GM21447 (cell line): ENCODE data around the gene EP400.
A peak's percentile ranks its signal among the peaks of the same experiment; 100 is the strongest.
"Not testable (repeated sequence)": the region's sequence is repeated elsewhere in the genome, so short reads cannot be mapped to it uniquely, and the experiment has no call there.

Source experiments
- ATAC-seq: cut with Tn5 transposase; IDR thresholded peaks from one replicate; pipeline ENCODE4 v1.9.1; 2021; ENCODE audit not compliant: unreplicated experiment

EP400 gene

DNA sequence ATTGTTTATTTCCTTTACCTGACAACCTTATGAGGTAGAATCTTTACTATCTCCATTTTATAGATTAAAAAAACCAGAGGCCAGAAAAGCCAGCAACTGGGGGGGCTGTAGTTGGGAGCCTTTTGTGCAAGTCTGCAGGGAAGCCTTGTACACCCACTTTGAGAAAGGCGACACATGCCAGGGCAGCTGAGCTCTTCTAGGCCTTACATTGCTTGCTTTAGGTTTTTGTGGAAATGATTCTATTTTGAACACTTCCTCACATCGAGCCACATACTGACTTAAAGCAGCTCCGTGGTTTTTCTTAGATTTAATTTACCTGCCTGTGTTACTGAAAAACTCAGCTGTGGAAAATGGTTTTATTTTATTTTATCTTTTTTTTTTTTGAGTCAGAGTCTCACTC, 34.6 kb downstream of the EP400 start:
- ATAC-seq: no peak

DNA sequence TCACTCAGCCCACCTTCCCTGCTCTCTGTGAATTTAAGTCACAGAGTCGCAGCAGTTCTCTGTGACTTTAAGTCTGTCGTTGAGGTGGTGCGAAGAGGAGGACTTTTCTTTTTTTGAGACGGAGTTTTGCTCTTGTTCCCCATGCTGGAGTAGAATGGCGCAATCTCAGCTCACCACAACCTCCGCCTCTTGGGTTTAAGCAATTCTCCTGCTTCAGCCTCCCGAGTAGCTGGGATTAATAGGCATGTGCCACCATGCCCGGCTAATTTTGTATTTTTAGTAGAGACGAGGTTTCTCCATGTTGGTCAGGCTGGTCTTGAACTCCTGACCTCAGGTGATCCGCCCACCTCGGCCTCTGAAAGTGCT, 35.8 kb downstream of the EP400 start:
- not testable (repeated sequence) for ATAC-seq

DNA sequence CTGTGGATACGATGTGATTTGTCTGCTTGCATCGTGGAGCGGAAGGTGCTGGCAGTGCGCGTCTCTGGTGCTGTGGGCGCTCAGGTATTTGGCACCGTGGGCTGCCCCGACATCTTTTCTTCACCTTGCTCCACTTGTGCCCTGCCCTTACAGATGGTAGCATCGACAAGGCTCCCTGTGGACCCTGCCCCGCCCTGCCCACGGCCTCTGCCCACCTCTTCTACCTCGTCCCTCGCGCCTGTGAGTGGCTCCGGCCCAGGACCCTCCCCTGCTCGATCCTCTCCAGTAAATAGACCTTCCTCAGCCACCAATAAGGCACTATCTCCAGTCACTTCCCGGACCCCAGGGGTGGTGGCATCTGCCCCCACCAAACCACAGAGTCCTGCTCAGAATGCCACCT, 36.6 kb downstream of the EP400 start:
- ATAC-seq: no peak

DNA sequence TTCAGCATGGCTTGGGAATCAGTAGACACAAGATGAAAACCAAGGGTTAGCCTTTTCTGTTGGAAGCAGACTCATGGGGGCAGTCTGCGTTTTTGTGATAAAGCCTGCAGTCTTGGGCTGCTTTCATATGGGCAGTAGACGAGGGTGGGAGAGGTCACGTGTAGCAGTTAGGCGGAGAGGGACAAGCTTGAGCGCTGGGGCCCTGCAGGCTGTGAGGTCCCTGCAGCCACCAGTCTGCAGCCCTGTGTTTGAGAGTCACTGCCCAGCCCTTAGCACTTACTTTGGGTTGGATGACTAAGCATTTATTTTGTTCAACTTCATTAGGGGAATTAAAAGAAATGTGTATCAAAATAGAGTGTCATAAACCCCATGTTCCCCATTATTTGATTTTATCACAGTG, 37.2 kb downstream of the EP400 start:
- ATAC-seq: no peak

DNA sequence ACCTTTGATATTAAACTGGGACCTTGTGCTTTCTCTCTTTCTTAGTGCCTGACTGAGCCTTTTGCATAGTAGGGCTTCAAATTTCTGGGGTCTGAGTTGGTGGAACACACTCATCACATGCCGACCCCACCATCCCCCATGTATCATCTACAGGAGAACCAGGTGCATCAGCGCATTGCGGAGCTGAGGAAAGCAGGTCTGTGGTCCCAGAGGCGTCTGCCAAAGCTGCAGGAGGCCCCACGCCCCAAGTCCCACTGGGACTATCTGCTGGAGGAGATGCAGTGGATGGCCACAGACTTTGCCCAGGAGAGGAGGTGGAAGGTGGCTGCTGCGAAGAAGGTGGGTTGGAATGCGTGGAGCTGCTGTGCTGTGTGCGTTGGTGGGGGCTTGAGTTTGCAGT, 37.8 kb downstream of the EP400 start:
- no peak for ATAC-seq

DNA sequence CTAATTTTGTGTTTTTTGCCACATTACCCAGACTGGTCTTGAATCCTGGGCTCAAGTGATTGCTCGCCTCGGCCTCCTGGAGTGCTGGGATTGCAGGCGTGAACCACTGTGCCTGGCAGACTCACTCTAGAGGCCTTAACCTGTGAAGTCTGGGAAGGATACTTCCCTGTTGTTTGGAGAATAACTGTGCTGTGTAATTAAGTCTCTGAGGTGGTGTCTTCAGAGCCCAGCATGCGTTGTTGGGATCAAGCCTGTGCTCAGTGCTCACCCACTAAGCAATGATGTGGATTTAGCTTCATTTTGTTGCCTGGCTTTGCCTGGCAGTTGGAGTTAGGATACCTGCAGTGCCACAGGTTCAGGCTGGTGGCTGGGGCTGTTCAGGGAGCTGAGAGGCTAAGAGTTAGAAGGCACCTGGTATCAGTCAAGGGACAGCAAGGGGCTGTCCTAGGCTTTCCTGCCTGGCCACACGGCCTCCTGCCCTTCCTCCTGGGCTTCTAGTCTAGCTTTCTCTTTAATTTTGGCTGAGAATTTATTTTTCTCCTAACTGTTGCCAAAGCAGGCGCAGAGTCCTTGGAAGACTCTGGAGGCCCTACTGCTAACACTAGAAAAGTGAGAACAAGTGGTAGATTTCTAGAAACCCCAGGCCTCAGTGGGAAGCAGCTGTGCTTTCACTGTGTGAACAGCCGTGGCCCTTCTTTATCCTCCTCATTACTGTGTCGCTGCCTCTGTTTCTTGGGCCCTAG, 38.5 kb downstream of the EP400 start:
- ATAC-seq: no peak

DNA sequence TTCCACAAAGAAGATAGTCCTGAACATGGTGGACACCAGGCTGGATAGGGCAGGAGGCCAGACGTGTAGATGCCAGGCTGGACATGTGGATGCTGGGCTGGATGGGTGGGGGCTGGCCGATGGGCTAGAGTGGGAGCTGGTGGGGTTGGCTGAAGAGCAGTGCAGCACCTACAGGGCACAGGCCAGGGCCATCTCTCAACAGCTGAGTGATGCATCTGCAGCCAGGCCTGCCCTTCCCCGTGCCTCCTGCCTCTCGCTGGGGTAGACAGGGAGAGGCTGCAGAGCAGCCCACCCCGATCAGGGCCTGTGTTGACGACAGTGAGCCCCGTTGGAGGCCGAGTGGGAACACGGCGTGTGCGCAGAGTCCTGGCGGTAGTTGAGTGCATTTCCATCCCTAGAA, 39.3 kb downstream of the EP400 start:
- ATAC-seq: no peak

DNA sequence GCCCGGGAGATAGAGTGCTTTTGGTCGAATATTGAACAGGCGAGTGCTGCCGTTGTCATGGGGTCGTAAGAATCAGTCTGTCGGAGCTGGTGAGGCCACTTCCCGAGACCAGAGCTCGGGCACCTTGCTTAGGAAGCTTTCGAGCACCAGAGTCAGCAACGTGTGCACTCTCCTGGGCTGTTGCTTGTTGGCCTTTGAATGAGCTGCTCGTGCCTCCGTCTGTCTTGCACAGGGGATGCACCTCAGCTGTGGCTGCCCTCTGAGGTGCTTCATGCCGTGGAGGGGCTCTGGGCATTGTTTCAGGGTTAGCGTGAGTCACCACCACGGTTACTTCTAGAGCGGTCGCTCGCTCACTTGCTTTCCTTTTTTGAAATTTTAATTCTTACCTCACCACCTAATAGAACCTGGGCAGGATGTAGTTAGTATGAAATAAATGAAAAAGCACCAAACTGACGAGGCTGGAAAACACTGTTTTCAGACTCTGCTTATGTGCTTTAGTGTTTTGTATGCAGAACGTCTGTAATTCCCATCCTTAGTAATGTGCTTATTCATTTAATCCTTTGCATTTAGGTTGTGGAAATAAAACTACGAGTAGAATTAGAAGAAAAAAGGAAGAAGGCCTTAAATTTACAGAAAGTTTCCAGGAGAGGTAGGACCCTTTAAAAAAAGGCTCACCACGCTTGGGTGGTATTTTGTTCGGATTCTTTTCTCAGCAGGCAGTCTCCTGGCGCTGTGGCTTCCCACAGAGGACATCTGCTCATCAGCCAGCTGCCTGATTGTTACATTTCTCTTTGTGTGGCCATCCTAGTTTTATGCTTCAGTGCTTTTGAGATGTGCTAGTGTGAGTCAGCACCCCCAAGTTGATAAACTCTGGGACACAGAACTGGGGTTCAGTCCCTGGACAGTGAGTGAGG, 40.6 kb downstream of the EP400 start:
- ATAC-seq: no peak

DNA sequence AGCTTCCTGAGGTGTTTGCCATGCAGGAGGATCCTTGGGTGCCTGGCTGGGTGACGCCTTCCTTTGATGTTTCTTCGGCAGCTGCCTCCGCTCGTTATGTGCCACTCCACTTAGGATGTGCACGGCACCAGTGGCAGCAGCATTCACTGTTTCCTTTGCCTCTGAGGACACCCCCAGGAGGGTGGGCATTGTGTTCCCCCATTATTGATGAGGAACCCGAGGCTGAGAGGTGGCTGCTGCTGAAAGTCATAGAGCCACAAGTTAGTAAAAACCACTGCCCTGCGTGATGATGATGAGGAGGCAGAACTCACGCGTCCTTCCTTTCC, 41.2 kb downstream of the EP400 start:
- ATAC-seq: no peak

DNA sequence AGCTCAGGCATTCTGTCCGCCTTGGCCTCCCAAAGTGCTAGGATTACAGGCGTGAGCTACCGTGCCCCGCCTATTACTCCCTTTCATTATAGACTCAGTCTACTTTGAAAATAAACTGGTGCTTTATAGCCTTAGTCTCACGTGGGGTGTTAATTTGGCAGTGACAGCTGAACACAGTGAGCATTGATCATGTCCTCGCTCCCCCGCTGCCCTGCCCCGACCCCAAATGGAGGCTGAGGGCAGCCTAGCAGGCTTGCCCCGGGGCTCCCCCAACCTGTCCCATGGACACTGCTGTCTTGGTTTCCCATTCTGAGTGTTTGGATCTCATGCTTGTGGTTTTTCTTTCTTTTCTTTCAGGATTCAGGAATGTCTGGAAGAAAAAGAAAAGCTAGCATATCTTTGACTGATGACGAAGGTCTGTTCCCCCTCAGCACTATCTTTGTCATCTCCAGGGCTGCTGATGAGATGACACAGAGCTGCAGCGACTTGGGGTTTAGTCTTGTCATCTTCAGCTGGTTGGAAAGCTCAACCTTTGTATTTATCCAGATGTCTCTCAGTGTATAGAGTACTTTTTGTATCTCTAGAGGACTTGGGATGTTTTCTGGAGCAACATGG, 42.2 kb downstream of the EP400 start:
- no peak for ATAC-seq

DNA sequence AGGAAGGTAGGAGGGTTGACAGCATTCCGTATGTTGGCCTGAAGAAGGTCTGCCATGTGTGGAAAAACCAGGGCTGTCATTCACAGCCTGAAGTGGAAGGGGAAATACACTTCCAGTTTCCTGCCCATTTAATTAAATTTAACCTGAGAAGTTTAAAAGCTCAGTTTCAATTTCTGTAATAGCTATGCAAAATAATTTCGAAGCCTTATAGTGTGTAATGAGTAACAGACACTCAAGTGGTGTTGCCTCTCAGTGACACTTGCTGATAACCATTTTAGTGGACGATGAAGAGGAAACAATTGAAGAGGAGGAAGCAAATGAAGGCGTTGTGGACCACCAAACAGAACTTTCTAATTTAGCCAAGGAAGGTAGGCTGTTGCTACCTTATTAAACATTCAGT, 44.8 kb downstream of the EP400 start:
- ATAC-seq: peak; percentile 87

DNA sequence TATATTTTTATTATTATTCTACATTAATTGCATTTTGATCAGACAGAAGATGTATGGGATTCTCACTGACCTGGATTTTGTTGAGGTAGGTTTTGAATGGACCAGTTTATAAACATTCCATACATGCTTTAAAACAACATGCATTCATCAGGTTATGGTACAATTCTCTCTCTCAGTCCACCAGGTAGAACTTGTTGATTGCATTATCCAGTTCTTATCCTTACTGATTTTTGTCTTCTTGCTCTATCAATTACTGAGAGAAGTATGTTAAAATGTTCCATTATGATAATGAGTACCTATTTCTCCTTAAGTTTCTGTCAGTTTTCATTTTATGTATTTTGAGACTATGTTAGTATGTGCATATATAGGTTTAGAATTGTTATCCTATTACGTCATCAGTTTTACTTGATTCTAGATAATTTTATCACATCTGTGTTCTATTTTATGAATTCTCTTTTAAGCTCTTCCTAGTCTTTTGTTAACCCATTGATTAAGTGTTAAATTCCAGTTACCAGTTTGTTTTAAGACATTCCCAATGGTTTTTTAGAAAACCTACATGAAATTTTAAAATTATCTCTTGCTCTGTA, 50.6 kb downstream of the EP400 start:
- ATAC-seq: no peak

DNA sequence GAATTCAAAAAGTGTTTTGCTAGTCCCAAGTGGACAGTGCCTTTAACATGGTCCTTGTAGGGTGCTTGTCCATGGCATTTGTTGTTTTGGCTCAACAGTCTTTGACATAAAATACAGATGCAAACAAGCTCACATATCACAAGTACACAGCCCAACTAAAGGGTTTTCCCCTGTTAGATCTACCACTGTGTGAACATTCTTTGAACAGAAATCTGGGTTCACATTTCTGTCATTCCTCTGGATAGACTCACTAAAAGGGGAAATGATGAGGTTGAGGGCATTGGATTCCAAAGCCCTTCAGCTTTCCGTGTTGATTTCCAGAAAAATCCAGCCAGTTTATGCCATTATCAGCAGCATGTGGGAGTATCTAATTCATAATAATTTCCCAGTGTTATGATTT, 54.1 kb downstream of the EP400 start:
- ATAC-seq: no peak

DNA sequence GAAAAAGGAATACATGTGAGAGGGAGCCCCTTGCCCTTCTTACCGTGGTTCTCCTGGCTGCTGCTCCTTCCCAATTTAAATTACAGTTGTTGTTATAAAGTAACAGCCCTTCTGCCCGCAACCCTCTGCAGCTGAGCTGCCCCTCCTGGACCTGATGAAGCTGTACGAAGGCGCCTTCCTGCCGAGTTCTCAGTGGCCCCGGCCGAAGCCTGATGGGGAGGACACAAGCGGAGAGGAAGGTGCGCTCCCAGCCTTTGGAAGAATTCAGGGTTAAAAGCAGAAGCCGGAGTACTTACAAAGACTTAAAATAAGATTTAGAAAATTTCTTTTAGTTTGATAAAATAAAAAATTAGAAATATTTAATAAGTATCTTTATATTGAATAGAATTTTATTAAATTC, 55.2 kb downstream of the EP400 start:
- no peak for ATAC-seq

DNA sequence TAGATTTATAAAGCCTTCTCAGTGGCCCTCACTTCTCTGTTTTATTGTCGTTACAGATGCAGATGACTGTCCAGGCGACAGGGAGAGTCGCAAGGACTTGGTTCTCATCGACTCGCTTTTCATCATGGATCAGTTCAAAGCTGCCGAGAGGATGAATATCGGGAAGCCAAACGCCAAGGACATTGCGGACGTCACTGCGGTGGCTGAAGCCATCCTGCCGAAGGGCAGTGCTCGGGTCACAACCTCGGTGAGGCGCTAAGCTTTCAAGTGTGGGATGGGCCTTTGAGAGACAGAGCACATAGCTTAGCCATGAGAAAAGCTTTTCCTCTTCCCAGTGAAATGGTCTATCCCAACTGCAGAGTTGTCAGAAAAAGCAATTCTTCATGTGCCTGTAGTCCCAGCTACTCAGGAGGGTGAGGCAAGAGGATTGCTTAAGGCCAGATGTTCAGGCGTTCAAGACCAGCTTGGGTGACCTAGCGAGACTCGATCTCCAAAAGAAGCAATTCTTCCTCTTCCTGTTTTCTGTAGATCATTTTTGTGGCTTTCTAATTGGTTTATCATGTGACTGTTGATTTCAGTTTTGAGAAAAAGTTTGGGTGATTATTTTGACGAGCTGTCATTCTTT, 56.4 kb downstream of the EP400 start:
- no peak for ATAC-seq

DNA sequence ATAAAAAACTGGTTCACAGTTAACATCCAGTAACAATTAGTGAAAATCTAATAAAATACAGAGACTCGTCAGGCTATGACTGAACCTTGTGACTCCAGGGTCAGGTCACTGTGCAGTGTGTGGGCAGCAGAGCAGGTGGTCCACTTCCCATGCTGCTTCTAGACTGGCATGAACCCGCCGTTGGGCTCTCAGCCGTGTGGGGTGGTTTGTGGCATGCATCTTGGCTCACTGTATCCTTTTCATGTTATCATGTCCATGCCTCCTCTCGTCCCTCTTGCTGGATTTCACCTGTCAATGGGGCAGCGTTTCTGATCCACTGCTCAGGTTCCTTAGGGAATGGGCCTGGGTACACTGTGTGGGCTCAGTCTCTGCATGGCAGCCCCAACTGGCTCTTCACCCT, 57.3 kb downstream of the EP400 start:
- ATAC-seq: no peak

DNA sequence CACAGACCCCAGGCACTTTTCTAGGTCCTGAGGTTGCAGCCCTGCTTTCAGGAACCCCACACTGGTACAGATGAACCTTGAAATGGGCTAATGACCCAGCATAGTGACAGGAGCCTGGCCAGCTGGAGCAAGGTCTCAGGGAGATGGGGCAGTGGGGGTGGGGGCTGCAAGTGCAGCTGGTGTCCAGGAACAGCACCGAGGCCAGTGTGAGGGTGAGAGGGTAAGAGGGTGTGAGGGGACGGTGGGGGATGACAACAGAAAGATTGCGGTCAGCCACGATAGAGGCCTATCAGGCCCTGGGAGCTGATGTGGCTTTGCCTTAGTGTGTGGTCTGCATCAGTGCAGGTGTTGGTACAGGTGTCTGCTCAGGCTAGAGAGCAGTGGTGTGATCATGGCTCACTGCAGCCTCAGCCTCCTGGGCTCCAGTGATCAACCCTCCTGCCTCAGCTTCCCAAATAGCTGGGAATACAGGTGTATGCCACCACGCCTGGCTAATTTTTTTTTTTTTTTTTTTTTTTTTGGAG, 59.7 kb downstream of the EP400 start:
- no peak for ATAC-seq

DNA sequence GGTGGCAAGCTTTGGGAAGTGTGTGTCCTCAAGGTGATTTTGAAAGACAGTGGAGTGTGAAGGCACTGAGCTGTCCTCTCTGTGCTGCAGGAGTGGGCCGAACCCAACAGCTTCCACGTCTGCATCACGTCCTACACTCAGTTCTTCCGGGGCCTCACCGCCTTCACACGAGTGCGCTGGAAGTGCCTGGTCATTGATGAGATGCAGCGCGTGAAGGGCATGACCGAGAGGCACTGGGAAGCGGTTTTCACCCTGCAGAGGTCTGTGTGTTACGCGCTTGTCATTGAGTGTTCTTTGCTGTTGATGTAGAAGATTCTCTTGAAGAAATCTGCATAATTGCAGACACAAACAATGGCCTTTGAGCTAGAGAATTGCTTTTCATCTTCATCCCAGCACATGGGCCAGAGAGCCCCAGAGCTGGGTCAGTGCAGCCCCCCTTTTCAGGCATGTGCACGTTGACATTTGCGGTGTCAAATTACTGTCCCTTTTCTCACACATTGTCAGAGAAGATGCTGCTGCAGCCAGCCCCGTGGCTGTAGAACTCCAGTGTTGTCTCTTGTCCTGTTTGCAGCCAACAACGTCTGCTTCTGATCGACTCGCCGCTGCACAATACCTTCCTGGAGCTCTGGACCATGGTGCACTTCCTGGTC, 63.3 kb downstream of the EP400 start:
- ATAC-seq: no peak

DNA sequence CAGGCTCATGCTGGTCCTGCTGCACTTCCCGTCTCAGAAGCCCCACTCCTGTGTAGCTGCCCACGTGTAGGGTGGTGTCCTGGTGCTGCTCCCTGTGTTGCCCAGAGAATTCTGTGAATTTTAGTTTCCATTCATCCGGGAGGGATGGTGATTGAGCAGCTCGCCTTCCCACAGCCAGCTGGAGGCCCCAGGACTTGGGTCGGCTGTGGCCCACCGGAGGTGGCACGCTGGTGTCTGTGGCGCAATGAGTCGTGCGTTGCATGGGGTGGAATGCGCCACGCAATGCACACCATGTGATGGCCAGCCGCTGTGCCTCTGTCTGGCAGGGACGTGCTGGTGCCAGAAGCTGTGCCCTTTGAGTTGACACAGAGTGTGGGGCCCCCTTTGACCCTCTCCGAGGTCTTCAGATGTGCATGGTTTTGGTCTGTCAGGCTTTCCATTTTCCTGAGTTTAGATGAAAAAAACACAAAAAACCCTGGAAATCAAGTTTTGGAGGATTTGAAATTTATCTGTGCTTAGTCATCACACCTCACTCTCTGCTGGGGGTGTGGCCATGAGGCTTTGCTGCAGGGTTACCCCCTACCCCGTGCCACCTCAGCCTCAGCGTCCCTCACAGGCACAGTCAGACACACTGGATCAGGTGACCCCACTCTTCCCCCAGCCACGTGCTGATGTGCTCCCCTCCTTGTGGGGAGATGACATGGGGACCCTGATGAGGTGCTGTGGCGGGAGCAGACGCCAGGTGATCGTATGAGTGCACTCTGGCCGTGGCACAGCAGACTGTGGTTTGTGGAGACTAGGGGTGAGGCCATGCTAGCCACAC, 64.6 kb downstream of the EP400 start:
- no peak for ATAC-seq

DNA sequence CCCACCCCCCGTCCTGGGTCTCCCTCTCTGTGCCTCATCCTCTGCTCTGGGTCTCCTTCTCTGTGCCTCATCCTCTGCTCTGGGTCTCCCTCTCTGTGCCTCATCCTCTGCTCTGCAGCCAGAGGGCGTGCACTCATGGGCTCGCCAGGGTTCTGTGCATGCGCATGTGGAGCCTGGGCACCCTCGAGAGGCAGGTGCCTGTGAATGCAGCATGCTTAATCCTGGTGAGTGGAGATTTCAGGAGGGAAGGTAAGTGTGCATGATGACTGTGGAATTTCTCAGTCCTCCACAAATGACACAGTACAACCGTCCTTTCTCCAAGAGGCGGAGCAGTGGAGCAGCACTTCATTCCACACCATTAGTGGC, 65.2 kb downstream of the EP400 start:
- no peak for ATAC-seq
